GM21825 (cell line): ENCODE data around the gene SHD.
"Not testable (repeated sequence)": the region's sequence is repeated elsewhere in the genome, so short reads cannot be mapped to it uniquely, and the experiment has no call there.

ENCODE experiments used
- ATAC-seq: cut with Tn5 transposase; IDR thresholded peaks from one replicate; pipeline ENCODE4 v1.9.1; 2021; ENCODE audit warnings: mild to moderate bottlenecking, moderate library complexity; ENCODE audit not compliant: unreplicated experiment

SHD gene

GRCh38 chr19:4266253-4267000 is 12.6 kb upstream of the SHD start:
- ATAC-seq, result no peak

DNA sequence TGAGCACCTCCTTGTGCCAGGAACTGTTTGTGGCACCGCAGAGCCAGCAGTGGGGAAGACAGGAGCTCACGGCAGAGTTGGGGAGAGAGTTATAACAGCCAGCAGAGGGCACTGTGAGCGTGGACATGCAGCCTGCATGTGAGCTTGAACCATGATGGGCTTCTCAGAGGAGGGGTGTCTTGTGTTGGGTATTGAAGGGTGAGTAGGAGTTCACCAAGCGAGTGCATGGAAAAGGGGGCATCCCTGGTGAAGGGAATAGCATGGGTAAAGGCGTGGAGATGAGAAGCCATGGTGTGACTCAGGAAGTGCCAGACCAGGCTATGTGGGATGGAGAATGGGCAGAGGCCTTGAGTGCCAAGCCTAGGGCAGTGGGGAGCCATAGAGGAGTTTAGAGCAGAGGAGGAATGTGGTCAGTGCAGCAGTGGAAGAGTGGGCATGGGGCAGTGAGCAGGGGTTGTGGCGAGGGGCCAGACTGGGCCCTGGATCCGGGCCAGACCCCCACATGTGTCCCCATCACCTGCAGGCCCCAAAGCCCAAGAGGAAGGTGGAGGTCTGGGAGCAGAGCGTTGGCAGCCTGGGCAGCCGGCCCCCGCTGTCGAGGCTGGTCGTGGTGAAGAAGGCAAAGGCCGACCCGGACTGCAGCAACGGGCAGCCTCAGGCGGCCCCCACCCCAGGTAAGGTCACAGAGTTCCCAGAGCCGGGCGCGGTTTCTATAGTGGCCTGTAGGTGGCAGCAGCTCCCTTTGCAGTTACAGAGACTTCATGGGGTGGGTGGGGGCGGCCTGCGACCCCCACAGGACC is 11.8 kb upstream of the SHD start:
- ATAC-seq, result no peak

- no peak for ATAC-seq
These were observed 10.9 kb upstream of the SHD start for GRCh38 chr19:4267901-4268815.

- no peak for ATAC-seq
These were observed 10.1 kb upstream of the SHD start for GRCh38 chr19:4268816-4269430.

GRCh38 chr19:4272894-4273293 is 6.2 kb upstream of the SHD start:
- ATAC-seq, result no peak

DNA sequence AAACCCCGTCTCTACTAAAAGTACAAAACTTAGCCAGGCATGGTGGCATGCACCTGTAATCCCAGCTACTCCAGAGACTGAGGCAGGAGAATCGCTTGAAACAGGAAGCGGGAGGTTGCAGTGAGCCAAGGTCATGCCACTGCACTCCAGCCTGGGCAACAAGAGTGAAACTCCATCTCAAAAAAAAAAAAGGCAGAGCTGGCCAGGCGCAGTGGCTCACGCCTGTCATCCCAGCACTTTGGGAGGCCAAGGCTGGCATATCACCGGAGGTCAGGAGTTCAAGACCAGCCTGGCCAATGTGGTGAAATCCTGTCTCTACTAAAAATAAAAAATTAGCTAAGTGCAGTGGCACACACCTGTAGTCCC is 4.8 kb upstream of the SHD start:
- not testable (repeated sequence) for ATAC-seq

- no peak for ATAC-seq
These were observed 1.8 kb upstream of the SHD start for GRCh38 chr19:4277191-4277696.

- no peak for ATAC-seq
These were observed 1.1 kb upstream of the SHD start for GRCh38 chr19:4278010-4278409.

DNA sequence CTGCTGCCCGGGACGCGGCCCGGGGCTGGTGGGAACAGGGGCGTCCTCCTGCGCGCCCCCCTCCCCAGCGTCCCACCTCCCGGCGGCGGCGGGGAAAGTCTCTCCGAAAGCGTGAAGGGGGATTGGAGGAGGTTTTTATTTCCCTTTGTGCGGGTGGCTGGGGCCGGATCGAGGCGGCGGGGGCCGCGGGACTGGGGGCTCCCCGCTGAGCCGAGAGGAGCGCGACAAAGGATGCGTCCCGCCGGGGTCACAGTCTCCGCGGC is 132 bp downstream of the SHD start:
- ATAC-seq, result no peak

GRCh38 chr19:4279530-4280422 is 710 bp downstream of the SHD start:
- ATAC-seq, result no peak

DNA sequence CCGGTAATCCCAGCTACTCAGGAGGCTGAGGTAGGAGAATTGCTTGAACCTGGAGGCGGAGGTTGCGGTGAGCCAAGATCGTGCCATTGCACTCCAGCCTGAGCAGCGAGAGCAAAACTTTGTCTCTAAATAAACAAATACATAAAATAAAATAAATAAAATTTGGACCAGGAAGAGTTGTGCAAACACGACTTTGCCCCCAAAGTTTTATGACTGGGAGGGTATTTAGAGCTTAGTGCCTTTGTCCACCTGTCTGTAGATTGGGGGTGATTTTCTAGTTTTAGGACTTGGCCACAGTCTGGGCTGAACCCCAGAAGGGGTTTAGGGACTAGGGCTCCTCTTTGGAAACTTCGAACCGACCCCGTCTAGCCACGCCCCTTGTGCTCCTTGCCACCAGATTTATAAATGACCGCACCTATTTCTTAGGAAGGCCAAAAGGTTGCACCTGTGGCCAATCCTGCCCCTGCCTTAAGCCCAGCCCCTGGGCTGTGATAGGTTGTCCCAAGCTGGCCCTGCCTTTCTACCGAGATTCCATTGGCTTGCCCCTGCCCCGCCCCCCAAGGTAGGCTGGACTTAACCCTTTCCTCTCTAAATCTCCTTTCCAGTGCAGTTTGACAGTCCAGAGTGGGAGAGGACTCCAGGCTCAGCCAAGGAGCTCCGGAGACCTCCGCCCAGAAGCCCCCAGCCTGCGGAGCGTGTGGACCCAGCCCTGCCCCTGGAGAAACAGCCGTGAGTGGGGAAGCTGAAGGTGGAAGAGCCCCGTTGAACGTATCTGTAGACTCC is 5.3 kb downstream of the SHD start:
- no peak for ATAC-seq

DNA sequence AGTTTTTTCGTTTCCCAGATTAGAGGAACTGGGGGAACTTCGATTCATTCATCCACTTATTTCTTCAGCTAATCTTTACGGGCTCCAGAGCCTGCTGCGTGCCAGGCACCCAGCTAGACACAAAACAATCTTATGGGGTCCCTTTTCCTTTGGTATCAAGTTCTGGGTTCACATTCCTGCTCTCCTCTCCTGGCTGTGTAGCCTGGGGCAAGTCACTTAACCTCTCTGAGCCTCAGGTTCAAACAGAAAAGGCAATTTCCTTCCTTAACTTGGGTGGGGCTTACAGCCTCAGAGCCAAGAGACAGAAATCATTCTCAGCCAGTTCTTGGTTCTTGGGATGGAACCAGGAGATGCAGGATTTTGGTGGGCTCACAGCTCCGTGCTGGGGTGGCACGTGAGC is 5.9 kb downstream of the SHD start:
- ATAC-seq, result no peak

DNA sequence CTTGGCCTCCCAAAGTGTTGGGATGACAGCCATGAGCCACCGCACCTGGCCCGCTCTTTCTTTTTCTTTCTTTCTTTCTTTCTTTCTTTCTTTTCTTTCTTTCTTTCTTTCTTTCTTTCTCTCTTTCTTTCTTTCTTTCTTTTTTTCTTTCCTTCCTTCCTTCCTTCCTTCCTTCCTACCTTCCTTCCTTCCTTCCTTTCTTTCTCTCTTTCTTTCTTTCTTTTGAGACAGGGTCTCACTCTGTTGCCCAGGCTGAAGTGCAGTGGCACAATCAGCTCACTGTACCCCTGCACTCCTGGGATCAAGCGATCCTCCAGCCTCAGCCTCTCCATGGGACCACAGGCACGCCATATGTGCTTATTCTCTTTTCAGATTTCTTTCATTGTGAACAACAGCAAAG is 7.1 kb downstream of the SHD start:
- not testable (repeated sequence) for ATAC-seq

DNA sequence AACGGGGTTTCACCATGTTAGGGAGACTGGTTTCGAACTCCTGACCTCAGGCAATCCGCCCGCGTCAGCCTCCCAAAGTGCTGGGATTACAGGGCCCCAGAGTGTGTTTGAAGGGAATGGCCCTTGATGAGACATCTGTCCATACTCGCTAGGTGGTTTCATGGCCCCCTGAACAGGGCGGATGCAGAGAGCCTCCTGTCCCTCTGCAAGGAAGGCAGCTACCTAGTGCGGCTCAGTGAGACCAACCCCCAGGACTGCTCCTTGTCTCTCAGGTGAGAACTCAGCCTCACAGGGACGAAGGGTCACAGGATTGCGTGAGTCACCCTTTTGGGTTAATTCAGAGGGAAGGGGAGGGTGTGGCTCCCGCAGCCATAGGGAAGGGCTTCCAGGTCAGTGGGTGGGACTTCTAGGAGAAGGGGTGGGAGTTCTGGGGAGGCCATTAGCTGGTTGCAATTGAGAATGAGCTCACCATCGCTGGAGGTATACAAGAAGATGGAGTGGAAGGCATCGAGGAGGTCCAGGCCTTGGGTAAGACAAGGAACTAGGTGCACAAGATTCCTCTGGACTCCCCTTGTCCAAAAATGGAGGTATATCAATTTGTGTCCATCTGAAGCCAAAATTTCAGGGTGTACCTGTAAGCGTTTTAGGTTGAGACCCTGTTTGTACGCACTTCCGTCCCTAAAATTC is 9.2 kb downstream of the SHD start:
- no peak for ATAC-seq

GRCh38 chr19:4291184-4291732 is 12.2 kb downstream of the SHD start:
- ATAC-seq, result no peak

DNA sequence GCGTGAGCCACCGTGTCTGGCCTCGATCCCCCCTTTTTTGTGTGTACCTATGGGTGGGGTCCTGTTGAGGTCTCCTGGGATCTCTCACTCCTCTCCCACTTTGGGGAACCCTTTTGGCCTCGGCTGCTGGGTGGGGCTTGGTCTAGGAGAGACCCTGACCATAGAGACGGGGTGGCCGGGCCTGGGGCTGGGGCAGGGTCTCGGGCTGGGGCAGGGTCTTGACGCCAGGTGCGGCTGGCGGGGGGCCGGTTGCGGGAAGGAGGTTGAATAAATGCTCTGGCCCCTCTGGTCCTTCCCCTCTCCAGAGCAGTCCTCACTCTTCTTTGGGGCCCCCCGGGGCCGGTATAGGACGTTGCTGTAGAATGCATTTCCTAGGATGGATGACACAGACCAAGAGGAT is 13.4 kb downstream of the SHD start:
- no peak for ATAC-seq

GRCh38 chr19:4294389-4294788 is 15.3 kb downstream of the SHD start:
- ATAC-seq, result no peak

GRCh38 chr19:4295972-4296771 is 17.1 kb downstream of the SHD start:
- ATAC-seq, result no peak
